DOHH2 (cell line): ENCODE data around the gene ATG14.

Source experiments
- CTCF ChIP-seq: fragments of 200-600 bp; sonication (generic); IDR thresholded peaks from one replicate; pipeline ENCODE4 v1.5.1; 2014; ENCODE audit warnings: antibody characterized with exemption, mild to moderate bottlenecking, low read depth, low read length; ENCODE audit not compliant: poor library complexity, severe bottlenecking
- EZH2phosphoT487 ChIP-seq: fragments of 200-600 bp; sonication (generic); IDR thresholded peaks from 2 replicates; pipeline ENCODE4 v1.6.1; 2017; ENCODE audit warnings: borderline replicate concordance, mild to moderate bottlenecking, antibody characterized with exemption, low read length, moderate library complexity, mixed read lengths

DNA sequence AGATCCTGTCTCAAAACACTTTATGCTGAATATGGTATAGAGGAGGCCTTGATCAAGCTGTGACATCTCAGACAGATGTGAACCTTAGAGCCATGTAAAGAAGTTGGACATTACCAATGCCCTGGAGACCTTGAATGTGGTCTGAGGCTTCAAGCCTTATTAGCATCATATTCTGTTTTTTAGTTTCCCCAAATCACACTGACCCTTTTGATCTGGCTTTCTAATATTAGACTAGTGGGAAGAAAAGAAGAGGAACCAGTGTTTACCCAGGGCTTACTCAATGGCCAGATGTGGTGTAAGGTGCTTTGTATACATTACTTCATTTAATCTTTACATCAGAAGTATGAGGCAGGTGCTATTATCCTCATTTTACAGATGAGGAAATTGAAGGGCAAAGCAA is 39.4 kb upstream of the ATG14 start:
- no peak for TF ChIP-seq CTCF
- no peak for TF ChIP-seq EZH2phosphoT487
